PC-9 (cell line): Measurements from ENCODE around the gene METTL13.

Experiments
- CTCF ChIP-seq: fragments of 200-600 bp; sonication (generic); conservative IDR thresholded peaks from 2 replicates; pipeline ENCODE4 v1.6.1; 2017; ENCODE audit warnings: mixed run types, antibody characterized with exemption, mild to moderate bottlenecking, moderate library complexity
- EZH2 ChIP-seq: fragments of 200-600 bp; sonication (generic); IDR thresholded peaks from 2 replicates; pipeline ENCODE4 v1.8.0; 2017; ENCODE audit warnings: antibody characterized with exemption, low read depth

DNA sequence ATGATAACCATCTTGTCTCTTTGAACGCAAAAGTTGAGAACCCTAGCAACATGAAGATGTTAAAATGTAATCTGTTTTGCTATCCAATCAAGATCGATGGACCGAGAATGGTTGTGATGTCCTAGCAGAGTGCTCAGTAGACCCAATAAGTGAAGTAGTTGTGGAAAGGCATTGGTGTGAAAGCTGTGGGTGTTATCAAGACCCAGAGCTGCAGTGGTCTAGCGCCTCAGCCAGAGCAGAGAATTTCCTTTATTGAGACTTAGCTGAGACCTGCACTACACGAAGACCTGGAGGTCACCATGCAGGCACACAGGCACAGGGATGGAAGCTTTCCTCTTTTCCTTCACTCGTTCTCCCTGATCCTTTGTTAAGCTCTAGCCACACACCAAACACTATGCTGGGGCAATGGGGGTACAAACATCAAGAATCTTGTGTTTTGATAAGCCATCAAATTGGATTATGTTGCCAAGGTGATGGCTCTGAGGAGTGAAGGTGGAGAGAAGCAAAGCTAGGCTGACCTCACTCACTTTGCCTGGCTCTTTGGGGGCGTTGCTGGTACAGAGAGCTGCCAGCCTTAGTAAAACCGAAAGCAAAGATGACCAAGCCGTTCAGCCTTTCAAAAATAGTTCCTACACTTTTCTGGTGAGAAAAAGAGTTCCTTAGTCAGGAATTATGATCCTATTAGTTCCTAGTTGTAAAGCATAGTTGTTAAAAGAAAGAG, 24.1 kb downstream of the METTL13 start:
- no peak for TF ChIP-seq CTCF
- TF ChIP-seq EZH2, result no peak
